Hepatocyte (in vitro differentiated cells): Measurements from ENCODE around the gene RASGRF1. TPM values are rescaled to one million over a fixed set of nuclear protein-coding genes. Genes with fewer than 3 reads are reported as not detected.

Source experiments
- DNase-seq: peaks from one replicate; pipeline ENCODE4 v3.0.0-alpha.2; 2016; ENCODE audit warnings: low spot score
- H2AFZ ChIP-seq: fragments of 200-600 bp; sonication (generic); 2 replicates; pipeline ENCODE4 v1.6.0; 2016; ENCODE audit warnings: antibody characterized with exemption, mild to moderate bottlenecking
- H3K27ac ChIP-seq: fragments of 200-600 bp; sonication (generic); 2 replicates; pipeline ENCODE4 v1.5.1; 2016; ENCODE audit warnings: mild to moderate bottlenecking
- H3K27me3 ChIP-seq: fragments of 200-600 bp; sonication (generic); 2 replicates; pipeline ENCODE4 v1.6.1; 2016
- H3K36me3 ChIP-seq: fragments of 200-600 bp; sonication (generic); replicated peaks from 2 replicates; pipeline ENCODE4 v1.5.1; 2016; ENCODE audit warnings: low read depth; ENCODE audit not compliant: insufficient read depth
- H3K4me1 ChIP-seq: fragments of 200-600 bp; sonication (generic); 2 replicates; pipeline ENCODE4 v1.5.1; 2016; ENCODE audit warnings: mild to moderate bottlenecking, moderate library complexity; ENCODE audit not compliant: insufficient read depth
- H3K4me2 ChIP-seq: fragments of 200-600 bp; sonication (generic); 2 replicates; pipeline ENCODE4 v1.6.0; 2016
- H3K4me3 ChIP-seq: fragments of 200-600 bp; sonication (generic); 2 replicates; pipeline ENCODE4 v1.5.1; 2016; ENCODE audit warnings: mild to moderate bottlenecking
- H3K79me2 ChIP-seq: fragments of 200-600 bp; sonication (generic); 2 replicates; pipeline ENCODE4 v1.6.0; 2017; ENCODE audit warnings: mild to moderate bottlenecking
- H3K9me2 ChIP-seq: fragments of 200-600 bp; sonication (generic); replicated peaks from 2 replicates; pipeline ENCODE4 v1.6.0; 2017; ENCODE audit warnings: mild to moderate bottlenecking; ENCODE audit not compliant: insufficient read depth
- H3K9me3 ChIP-seq: fragments of 200-600 bp; sonication (generic); 2 replicates; pipeline ENCODE4 v1.5.1; 2016; ENCODE audit warnings: low read depth, mild to moderate bottlenecking
- H4K20me1 ChIP-seq: fragments of 200-600 bp; sonication (generic); 2 replicates; pipeline ENCODE4 v1.6.0; 2016; ENCODE audit warnings: mild to moderate bottlenecking; ENCODE audit not compliant: insufficient read depth, poor library complexity, severe bottlenecking
- CTCF ChIP-seq: fragments of 200-600 bp; sonication (generic); IDR thresholded peaks from 2 replicates; pipeline ENCODE4 v1.5.1; 2016; ENCODE audit warnings: antibody characterized with exemption, mild to moderate bottlenecking; ENCODE audit not compliant: poor library complexity
- EZH2 ChIP-seq: fragments of 200-600 bp; sonication (generic); IDR thresholded peaks from 2 replicates; pipeline ENCODE4 v1.6.1; 2016; ENCODE audit warnings: antibody characterized with exemption, mild to moderate bottlenecking, borderline replicate concordance
- EZH2phosphoT487 ChIP-seq: fragments of 200-600 bp; sonication (generic); IDR thresholded peaks from one replicate; pipeline ENCODE4 v1.6.1; 2018; ENCODE audit warnings: antibody characterized with exemption, mild to moderate bottlenecking, low read depth, moderate library complexity; ENCODE audit not compliant: unreplicated experiment, severe bottlenecking
- WGBS: methylation state at CpG from one replicate; pipeline ENCODE4 v1.1.6; 2016; ENCODE audit warnings: low lambda C conversion rate; ENCODE audit errors: missing lambda C conversion rate; 5-methylcytosine and 5-hydroxymethylcytosine counted together
- polyA plus RNA-seq: library from polyadenylated mRNA; unstranded; fragments of >200 nt; fragmentation: Nextera tagmentation; extraction: Ambion mirVana; gene quantifications from 2 replicates; pipeline ENCODE4 v1.2.1, GENCODE V29; 2016
- total RNA-seq: library from RNA; depleted of rRNA; stranded (reverse); fragments of >200 nt; gene quantifications from 2 replicates; pipeline ENCODE4 v1.2.3, GENCODE V29; 2014

Gene RASGRF1
- total and polyA plus RNA-seq, 2 experiments from 2014 or later: 0.52 to 1.5 TPM

DNA sequence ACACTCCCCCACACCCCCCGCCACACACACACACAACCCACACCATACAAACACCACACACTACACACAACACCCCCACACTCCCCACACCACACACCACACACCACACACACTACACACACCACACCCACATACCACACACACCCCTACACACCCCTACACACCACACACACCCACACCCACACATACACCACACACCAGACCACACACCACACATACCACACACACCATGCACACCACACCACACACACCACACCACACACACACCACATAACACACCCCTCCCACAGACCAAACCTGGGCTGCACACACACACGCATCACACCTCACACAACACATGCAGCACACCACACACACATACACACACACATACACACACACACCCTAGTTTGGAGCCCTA is 1.8 kb upstream of the RASGRF1 start:
- peaks cover 90% of the 10 kb centered on the region for H3K27me3 ChIP-seq

DNA sequence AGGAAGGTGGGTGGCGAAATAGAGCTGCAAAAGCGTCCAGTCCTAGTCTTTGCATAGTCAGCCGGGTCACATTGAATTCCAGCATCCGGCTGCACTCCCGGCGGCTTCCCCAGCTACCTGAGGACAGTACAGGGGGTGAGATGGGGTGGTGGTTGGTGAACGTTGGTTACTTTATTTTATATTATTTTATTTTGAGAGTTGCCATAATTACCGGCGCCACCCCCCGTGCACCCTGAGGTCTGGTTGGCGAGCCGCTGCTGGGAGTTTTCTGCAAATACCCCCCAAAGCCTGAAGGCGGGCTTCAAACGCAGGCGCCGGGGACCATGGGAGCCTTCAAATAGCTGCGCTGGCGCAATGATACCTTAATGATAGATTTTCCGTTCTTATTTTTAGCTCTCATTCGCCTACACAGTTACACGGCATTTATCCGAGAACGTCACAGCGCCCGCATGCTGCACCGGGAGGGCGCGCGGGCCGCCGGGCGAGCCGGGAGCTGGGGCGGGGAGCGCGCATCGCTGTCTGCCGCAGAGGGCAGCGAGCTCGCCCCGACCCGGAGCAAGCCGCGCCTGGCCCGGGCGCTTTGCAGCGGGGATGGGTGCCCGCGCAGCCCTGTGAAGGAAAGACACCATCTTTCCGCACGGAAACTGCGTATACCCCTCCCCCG is 756 bp upstream of the RASGRF1 start:
- Histone ChIP-seq H3K27me3 (peaks cover 90% of the 10 kb centered on the region), H4K20me1 (no peaks in the 10 kb centered on the region), H3K4me1 (peaks cover 20% of the 10 kb centered on the region), H3K9me2 (no peaks in the 10 kb centered on the region), H3K4me3 (no peak overlapping the region), H3K4me2 (peak overlapping the region; percentile 87), H2AFZ (no peak overlapping the region), H3K79me2 (no peaks in the 10 kb centered on the region), H3K36me3 (no peaks in the 10 kb centered on the region), H3K9me3 (no peaks in the 10 kb centered on the region), H3K27ac (no peak overlapping the region)
- 3% methylated on average over 37 of the region's 53 CpGs for WGBS
- peak; percentile 22 for DNase-seq
- peak; percentile 50 for TF ChIP-seq EZH2phosphoT487
- no peak for TF ChIP-seq CTCF
- TF ChIP-seq EZH2: peak; percentile 43

More for the DNA sequence above, 1.8 kb upstream of the RASGRF1 start:
- Histone ChIP-seq H3K9me3 (no peaks in the 10 kb centered on the region), H3K79me2 (no peaks in the 10 kb centered on the region), H3K36me3 (no peaks in the 10 kb centered on the region), H4K20me1 (no peaks in the 10 kb centered on the region), H3K4me2 (no peak overlapping the region), H3K27ac (no peak overlapping the region), H3K4me3 (no peak overlapping the region), H3K4me1 (peaks cover 20% of the 10 kb centered on the region), H2AFZ (no peak overlapping the region), H3K9me2 (no peaks in the 10 kb centered on the region)
- TF ChIP-seq CTCF (no peak), EZH2phosphoT487 (no peak), EZH2 (no peak)
- 40% methylated on average over 1 of the region's 2 CpGs for WGBS
- DNase-seq: no peak

- peaks cover 20% of the 10 kb centered on the region for H3K4me1 ChIP-seq
- no peaks in the 10 kb centered on the region for H3K9me2 ChIP-seq
- H3K27me3 ChIP-seq: peaks cover 90% of the 10 kb centered on the region
- no peak overlapping the region for H3K27ac ChIP-seq
- no peaks in the 10 kb centered on the region for H4K20me1 ChIP-seq
- H3K4me3 ChIP-seq: no peak overlapping the region
- no peaks in the 10 kb centered on the region for H3K36me3 ChIP-seq
- no peak for DNase-seq
- under 1% methylated on average over 46 of the region's 53 CpGs for WGBS
- peak overlapping the region; percentile 20 for H2AFZ ChIP-seq
- H3K4me2 ChIP-seq: peak overlapping the region; percentile 87
- no peaks in the 10 kb centered on the region for H3K79me2 ChIP-seq
- no peaks in the 10 kb centered on the region for H3K9me3 ChIP-seq
- TF ChIP-seq CTCF: no peak
- peak; percentile 58 for TF ChIP-seq EZH2
Measured at GRCh38 chr15:79089890-79090486, 592 bp downstream of the RASGRF1 start.
